ENCODE data around the gene BRPF1. TPM values are rescaled to one million over a fixed set of nuclear protein-coding genes. Genes with fewer than 3 reads are reported as not detected.

BRPF1 gene
- total and polyA plus RNA-seq, 2 experiments from 2014 or later: 8.0 to 24.7 TPM

GRCh38 chr3:9765865-9766264 lies 34.3 kb downstream of the BRPF1 start (continued):
- TF ChIP-seq ZNF462 (CRISPR knock-in tag; IDR thresholded peaks at IDR 0.05): no peak

GRCh38 chr3:9767418-9767817 lies 35.9 kb downstream of the BRPF1 start:
- H3K27me3 ChIP-seq (ENCODE audit: insufficient read depth): peaks cover 56% of the 10 kb centered on the region
- no peak for ATAC-seq
- TF ChIP-seq ZNF462 (CRISPR knock-in tag; IDR thresholded peaks at IDR 0.05) (no peak), ZNF331 (CRISPR knock-in tag; IDR thresholded peaks at IDR 0.05; ENCODE audit: low read depth) (no peak), ETS1 (IDR thresholded peaks at IDR 0.05) (no peak), ZNF114 (CRISPR knock-in tag; IDR thresholded peaks at IDR 0.05) (no peak), CTCF (conservative IDR thresholded peaks at IDR 0.05; ENCODE audit: low read depth in 2 of 2) (no peak), POLR2AphosphoS5 (IDR thresholded peaks at IDR 0.05; ENCODE audit: low read depth) (no peak), STAT1 (IDR thresholded peaks at IDR 0.05; ENCODE audit: unreplicated experiment) (no peak)

More at GRCh38 chr3:9767418-9767817, 35.9 kb downstream of the BRPF1 start:
- H3K9me2 ChIP-seq (ENCODE audit: insufficient read depth): no peaks in the 10 kb centered on the region
- H3K4me3 ChIP-seq: no peak overlapping the region
- Mint-ChIP-seq H3K4me3 (no peak overlapping the region; the same call in 2 of the 3 replicates), H3K27me3 (ENCODE audit: insufficient read depth, low read depth, poor library complexity) (peaks cover 46% of the 10 kb centered on the region), H3K27ac (no peak overlapping the region), H3K9me3 (no peaks in the 10 kb centered on the region), H3K4me1 (peaks cover 18% of the 10 kb centered on the region), H3K36me3 (ENCODE audit: low read depth) (no peaks in the 10 kb centered on the region)
- H3K36me3 ChIP-seq (ENCODE audit: insufficient read depth): no peaks in the 10 kb centered on the region
- no peak overlapping the region for H2AFZ ChIP-seq
- H3K4me2 ChIP-seq: no peak overlapping the region
- H3K79me2 ChIP-seq (replicated peaks; ENCODE audit: insufficient read depth): no peaks in the 10 kb centered on the region
- no peaks in the 10 kb centered on the region for H3F3A ChIP-seq (replicated peaks; ENCODE audit: low read depth)
- DNase-seq (ENCODE audit: low spot score): no peak
- no peaks in the 10 kb centered on the region for H3K4me1 ChIP-seq (ENCODE audit: insufficient read depth)
- no peaks in the 10 kb centered on the region for H4K20me1 ChIP-seq (replicated peaks; ENCODE audit: insufficient read depth)
- H3K27ac ChIP-seq (ENCODE audit: low read depth): no peak overlapping the region
